Heart right ventricle (tissue), 16 donors: Measurements from ENCODE around the gene SDK2. TPM values are rescaled to one million over a fixed set of nuclear protein-coding genes. Genes with fewer than 3 reads are reported as not detected.

Experiments used
- ATAC-seq, 8 donors: fragments of 200-7000 bp; cut with Tn5 transposase; one replicate each; pipeline ENCODE4 v1.9.1; 2020; ENCODE audit warnings: mild to moderate bottlenecking in 8 of 8, moderate library complexity in 8 of 8, moderate number of reproducible peaks in 1 of 8
- DNase-seq, 2 donors: peaks; one replicate each; pipeline ENCODE4 v3.0.0-alpha.2; 2020
- H3K27ac ChIP-seq, 10 donors: fragments of 200-600 bp; sonication (generic) in 2 of 10; one replicate each; pipeline versions ENCODE4 v1.5.0 to v1.8.0; 2020 to 2022; ENCODE audit warnings: mild to moderate bottlenecking in 3 of 10
- H3K27me3 ChIP-seq, 7 donors: fragments of 200-600 bp; one replicate each; pipeline ENCODE4 v1.8.0; 2021 to 2022; ENCODE audit warnings: mild to moderate bottlenecking in 2 of 7
- H3K36me3 ChIP-seq, 9 donors: fragments of 200-600 bp; sonication (generic) in 1 of 9; one replicate each; pipeline versions ENCODE4 v1.5.0 to v1.8.0; 2020 to 2022; ENCODE audit warnings: mild to moderate bottlenecking in 2 of 9
- H3K4me1 ChIP-seq, 9 donors: fragments of 200-600 bp; sonication (generic) in 1 of 9; one replicate each; pipeline versions ENCODE4 v1.5.0 to v1.8.0; 2020 to 2022; ENCODE audit warnings: mild to moderate bottlenecking in 4 of 9
- H3K4me3 ChIP-seq, 10 donors: fragments of 200-600 bp; sonication (generic) in 2 of 10; one replicate each; pipeline versions ENCODE4 v1.5.0 to v1.8.0; 2020 to 2022; ENCODE audit warnings: mild to moderate bottlenecking in 7 of 10, moderate library complexity in 2 of 10
- H3K9me3 ChIP-seq, 11 donors: fragments of 200-600 bp in 10 of 11; sonication (generic) in 2 of 11; one replicate each; pipeline versions ENCODE4 v1.5.0 to v1.8.0; 2013 to 2022; ENCODE audit warnings: mild to moderate bottlenecking in 2 of 11, control low read depth in 1 of 11, moderate library complexity in 1 of 11
- WGBS, 2 donors: extraction: QIAGEN DNeasy Blood & Tissue Kit; methylation state at CpG; one replicate each; pipeline ENCODE4 v1.1.7; 2013; ENCODE audit warnings: inconsistent platforms in 1 of 2; 5-methylcytosine and 5-hydroxymethylcytosine counted together
- intact Hi-C, 10 donors: fragments of 100-400 bp; cut with DNase I; formaldehyde crosslinking; loops; one replicate each; pipeline versions ENCODE4 v1.11.1 to v1.14.2; 2022
- polyA plus RNA-seq, 2 donors: library from polyadenylated mRNA; stranded (reverse); fragments of 200-250 nt; gene quantifications; one replicate each; pipeline ENCODE4 v1.2.3, GENCODE V29; 2013
- total RNA-seq, 10 donors: library from RNA; stranded (reverse); fragmentation: NEBNext Ultra II Directional in 3 of 10; extraction: Animal tissue kit (Norgen Biotek cat#: 25700) in 3 of 10; gene quantifications; one replicate each; pipeline versions ENCODE4 v1.2.1 to v1.2.4, GENCODE V29; 2021 to 2023
- TF ChIP-seq, protein P1 (sequence below), 9 donors: fragments of 200-600 bp; sonication (generic) in 2 of 9; IDR thresholded peaks; one replicate each; pipeline versions ENCODE4 v1.5.0 to v1.8.0; 2021 to 2022; ENCODE audit warnings: antibody characterized with exemption in 9 of 9, mild to moderate bottlenecking in 5 of 9, moderate library complexity in 1 of 9
- donor health status: Arrhythmogenic right ventricular cardiomyopathy.
- donor health status: ischemic (EF 13 %, LVEDD 7.1; RV severe dilation, severe dysfunction).
- donor health status: healthy with polysubstance abuse.
- donor health status: DM: no; HTN: yes; CAD: no.
- donor health status: DM: no; HTN: no; CAD: no.
- donor health status: ischemic (EF 25% LVEDD 6.9; RV normal size, moderate dysfunction).
- donor health status: ischemic (EF 25% LVEDD 5.7; RV mildly dilated, moderate dysfunction).
- donor health status: healthy.
- donor health status: DM: yes; HTN: yes; CAD: no.
- donor health status: Ischemic cardiomyopathy.
- donor health status: ischemic (EF 35%, LVEDD 5.7; RV mildly dilated, moderate dysfunction).
- donor health status: nonischemic (EF 11% LVEDD 7.7; RV severe dilation, severe dysfunction).
- donor health status: DM: yes; HTN: yes; CAD: no.
- donor health status: PGD.
- donor health status: ischemic (EF 29% LVEDD 5.4; RV normal size, mild dysfunction).
- donor health status: nonischemic (EF 23%, LVEDD 6.1; RV moderate dilation, normal function).

The SDK2 gene
- total and polyA plus RNA-seq, 12 donors: 0.44 to 4.2 (median 1.9) TPM

DNA sequence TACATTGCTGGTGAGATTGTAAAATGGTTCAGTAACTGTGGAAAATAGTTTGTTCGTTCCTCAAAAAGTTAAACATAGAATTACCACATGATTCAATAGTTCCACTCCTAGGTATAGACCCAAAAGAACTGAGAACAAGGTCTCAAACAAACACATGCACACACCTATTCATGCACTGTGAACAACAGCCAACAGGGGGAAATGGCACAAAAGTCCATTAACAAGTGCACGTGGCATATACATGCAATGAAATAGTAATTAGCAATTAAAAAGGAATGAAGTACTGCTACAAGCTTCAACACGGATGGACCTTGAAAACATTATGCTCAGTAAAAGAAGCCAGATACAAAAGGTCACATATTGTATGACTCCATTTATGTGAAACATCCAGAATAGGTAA is 23.8 kb downstream of the SDK2 start:
- intact Hi-C loops: no loop called here
- 84 to 87% methylated on average over 3 of the region's 3 CpGs for WGBS, 2 donors
- Histone ChIP-seq H3K4me3 (no peak overlapping the region), H3K27ac (no peak overlapping the region), H3K27me3 (peaks cover 0 to under 1% (median 0%) of the 10 kb centered on the region in 7 donors), H3K36me3 (no peaks in the 10 kb centered on the region), H3K4me1 (no peaks in the 10 kb centered on the region), H3K9me3 (peaks cover 0 to 14% (median 0%) of the 10 kb centered on the region in 11 donors)
- ATAC-seq: no peak
- TF ChIP-seq, protein P1, sequence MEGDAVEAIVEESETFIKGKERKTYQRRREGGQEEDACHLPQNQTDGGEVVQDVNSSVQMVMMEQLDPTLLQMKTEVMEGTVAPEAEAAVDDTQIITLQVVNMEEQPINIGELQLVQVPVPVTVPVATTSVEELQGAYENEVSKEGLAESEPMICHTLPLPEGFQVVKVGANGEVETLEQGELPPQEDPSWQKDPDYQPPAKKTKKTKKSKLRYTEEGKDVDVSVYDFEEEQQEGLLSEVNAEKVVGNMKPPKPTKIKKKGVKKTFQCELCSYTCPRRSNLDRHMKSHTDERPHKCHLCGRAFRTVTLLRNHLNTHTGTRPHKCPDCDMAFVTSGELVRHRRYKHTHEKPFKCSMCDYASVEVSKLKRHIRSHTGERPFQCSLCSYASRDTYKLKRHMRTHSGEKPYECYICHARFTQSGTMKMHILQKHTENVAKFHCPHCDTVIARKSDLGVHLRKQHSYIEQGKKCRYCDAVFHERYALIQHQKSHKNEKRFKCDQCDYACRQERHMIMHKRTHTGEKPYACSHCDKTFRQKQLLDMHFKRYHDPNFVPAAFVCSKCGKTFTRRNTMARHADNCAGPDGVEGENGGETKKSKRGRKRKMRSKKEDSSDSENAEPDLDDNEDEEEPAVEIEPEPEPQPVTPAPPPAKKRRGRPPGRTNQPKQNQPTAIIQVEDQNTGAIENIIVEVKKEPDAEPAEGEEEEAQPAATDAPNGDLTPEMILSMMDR (IDR thresholded peaks at IDR 0.05): no peak
- no peak for DNase-seq

DNA sequence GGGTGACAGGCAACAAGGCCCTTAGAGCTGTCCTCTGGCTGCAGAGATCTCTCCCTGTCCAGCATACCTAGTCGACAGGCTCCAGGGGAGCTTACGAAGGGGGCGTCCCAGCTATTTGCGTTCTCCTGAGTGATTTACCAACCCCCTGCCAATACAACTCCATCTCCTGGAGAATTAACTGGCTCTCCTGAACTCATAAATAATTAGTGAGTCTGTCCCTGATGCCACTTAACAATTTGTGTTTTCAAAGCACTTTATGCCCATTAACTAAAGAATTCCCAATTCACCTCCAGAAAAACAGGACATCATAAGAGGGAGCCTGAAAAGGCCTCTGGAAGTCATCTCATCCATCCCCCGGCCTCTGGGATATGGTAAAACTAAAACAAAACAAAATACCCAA is 26.7 kb downstream of the SDK2 start:
- WGBS, 2 donors: 85 to 91% methylated on average over 5 of the region's 5 CpGs
- Histone ChIP-seq H3K27me3 (peaks cover 0 to 7% (median 0%) of the 10 kb centered on the region in 7 donors), H3K4me3 (no peak overlapping the region), H3K36me3 (no peaks in the 10 kb centered on the region), H3K27ac (no peak overlapping the region), H3K4me1 (no peaks in the 10 kb centered on the region), H3K9me3 (peaks cover 0 to 14% (median 0%) of the 10 kb centered on the region in 11 donors)
- ATAC-seq (no peak), DNase-seq (no peak)
- intact Hi-C loops: no loop called here
- TF ChIP-seq, protein P1 (IDR thresholded peaks at IDR 0.05): no peak

DNA sequence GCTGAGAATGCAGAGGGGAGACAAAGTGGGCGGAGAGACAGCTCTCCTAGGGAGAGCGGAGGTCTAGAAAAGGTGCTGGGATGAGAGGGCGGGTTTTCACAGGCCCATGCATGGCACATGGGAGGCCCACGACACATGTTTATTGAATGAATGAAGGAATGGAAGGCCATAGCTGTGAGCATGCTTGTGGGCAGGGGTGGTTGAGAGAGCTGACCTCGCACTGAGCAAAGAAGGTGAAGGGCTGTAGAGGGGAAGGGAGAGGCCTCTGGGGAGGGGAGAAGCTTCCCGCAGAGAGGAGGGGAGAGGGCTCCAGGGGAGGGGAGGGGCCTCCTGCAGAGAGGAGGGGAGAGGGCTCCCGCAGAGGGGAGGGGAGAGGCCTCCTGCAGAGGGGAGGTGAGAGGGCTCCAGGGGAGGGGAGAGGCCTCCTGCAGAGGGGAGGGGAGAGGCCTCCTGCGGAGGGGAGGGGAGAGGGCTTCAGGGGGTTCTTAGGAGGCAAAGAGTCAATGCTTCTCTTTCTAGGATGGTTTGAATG is 27.3 kb downstream of the SDK2 start:
- H3K4me3 ChIP-seq: no peak overlapping the region

DNA sequence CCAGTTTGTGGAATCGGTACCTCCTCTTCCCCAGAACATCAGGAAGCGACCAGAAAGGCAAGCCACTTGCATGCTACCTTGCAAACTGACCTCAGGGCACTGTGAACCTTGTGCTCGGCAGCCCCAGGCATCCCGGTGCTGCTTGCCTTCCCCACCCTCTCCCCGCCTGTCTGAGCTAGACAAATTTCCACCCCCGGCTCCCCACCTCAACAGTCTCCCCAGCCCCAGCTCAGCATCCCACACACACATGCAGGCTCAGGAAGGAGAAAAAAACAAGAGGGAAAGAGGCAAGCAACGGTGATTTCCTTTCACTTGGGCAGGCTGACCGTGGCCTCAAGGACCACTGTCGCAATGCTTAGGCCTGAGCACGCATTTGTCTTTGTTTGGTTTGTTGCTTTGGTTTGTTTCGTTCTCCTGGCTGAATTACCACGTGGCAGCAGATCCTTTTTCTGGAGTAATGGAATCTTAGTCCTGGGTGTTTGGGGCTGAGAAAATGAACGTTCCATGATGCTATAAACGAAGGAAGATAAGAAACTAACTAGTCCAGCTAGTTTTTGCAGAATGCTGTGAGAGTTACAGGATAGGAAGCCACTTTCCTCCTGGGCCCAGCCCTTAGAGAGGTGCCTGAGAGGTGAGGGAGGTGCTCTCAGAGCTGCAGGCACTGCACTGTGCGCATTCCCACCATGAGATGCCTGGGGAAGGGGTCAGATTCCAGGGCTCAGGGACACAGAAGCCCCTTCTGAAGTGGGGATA is 27.9 kb downstream of the SDK2 start:
- TF ChIP-seq, protein P1 (IDR thresholded peaks at IDR 0.05): no peak
- ATAC-seq: no peak
- Histone ChIP-seq H3K27ac (no peak overlapping the region), H3K9me3 (peaks cover 0 to 4% (median 0%) of the 10 kb centered on the region in 11 donors), H3K4me3 (no peak overlapping the region), H3K36me3 (no peaks in the 10 kb centered on the region), H3K27me3 (peaks cover 0 to 19% (median 3%) of the 10 kb centered on the region in 7 donors), H3K4me1 (no peaks in the 10 kb centered on the region)
- WGBS, 2 donors: 66 to 71% methylated on average over 15 of the region's 15 CpGs
- intact Hi-C loops: no loop called here
- DNase-seq: no peak

More for the DNA sequence above, 27.3 kb downstream of the SDK2 start:
- TF ChIP-seq, protein P1 (IDR thresholded peaks at IDR 0.05): no peak
- H3K27ac ChIP-seq: no peak overlapping the region
- ATAC-seq: no peak
- DNase-seq: no peak
- H3K27me3 ChIP-seq: peaks cover 0 to 13% (median 3%) of the 10 kb centered on the region in 7 donors
- intact Hi-C loops: no loop called here
- H3K9me3 ChIP-seq: peaks cover 0 to 10% (median 0%) of the 10 kb centered on the region in 11 donors
- WGBS, 2 donors: 79 to 94% methylated on average over 7 to 8 of the region's 8 CpGs
- H3K4me1 ChIP-seq: no peaks in the 10 kb centered on the region
- H3K36me3 ChIP-seq: no peaks in the 10 kb centered on the region
